Nephron progenitor cell (in vitro differentiated cells): ENCODE data around the gene KDM1A.
A peak's percentile ranks its signal among the peaks of the same experiment; 100 is the strongest.

Experiments used
- DNase-seq: peaks from one replicate; pipeline ENCODE4 v3.0.0; 2021
- H3K27ac Mint-ChIP-seq: 2 replicates; pipeline ENCODE4 v1.8.0; 2021; ENCODE audit warnings: mild to moderate bottlenecking, moderate library complexity, mixed read lengths
- H3K27me3 Mint-ChIP-seq: 2 replicates; pipeline ENCODE4 v1.8.0; 2021; ENCODE audit warnings: mild to moderate bottlenecking, low read depth, mixed read lengths; ENCODE audit not compliant: poor library complexity
- H3K36me3 Mint-ChIP-seq: 2 replicates; pipeline ENCODE4 v1.8.0; 2021; ENCODE audit warnings: low read depth, mixed read lengths
- H3K4me1 Mint-ChIP-seq: 2 replicates; pipeline ENCODE4 v1.8.0; 2021; ENCODE audit warnings: mixed read lengths
- H3K4me3 Mint-ChIP-seq: 2 replicates; pipeline ENCODE4 v1.8.0; 2021; ENCODE audit warnings: mild to moderate bottlenecking, moderate library complexity, mixed read lengths
- H3K9me3 Mint-ChIP-seq: 2 replicates; pipeline ENCODE4 v1.8.0; 2021; ENCODE audit warnings: mild to moderate bottlenecking, moderate library complexity, mixed read lengths
- TF ChIP-seq, protein P1 (sequence below): fragments of 200-600 bp; sonication (generic); IDR thresholded peaks from 2 replicates; pipeline ENCODE4 v1.5.0; 2021; ENCODE audit warnings: antibody characterized with exemption

KDM1A gene

DNA sequence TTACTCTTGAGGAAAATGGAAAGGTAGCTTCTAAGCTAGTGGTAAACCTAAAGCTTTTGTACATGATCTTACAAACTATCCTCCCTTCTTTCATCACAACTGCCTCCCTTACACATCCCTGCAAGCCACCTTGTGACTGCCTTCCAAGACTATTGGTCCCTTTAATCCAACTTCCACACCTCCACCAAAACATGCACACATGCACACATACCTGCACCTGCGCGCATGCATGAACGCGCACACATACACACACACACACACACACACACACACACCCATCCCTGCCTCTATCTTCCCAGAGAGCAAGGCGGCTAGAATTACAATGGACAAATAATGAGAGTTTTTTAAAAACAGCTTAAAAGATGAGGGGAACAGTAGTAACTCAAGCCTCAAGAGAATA lies 91.1 kb downstream of the KDM1A start:
- Mint-ChIP-seq H3K9me3 (no peaks in the 10 kb centered on the region), H3K4me3 (no peak overlapping the region), H3K4me1 (peaks cover 29% of the 10 kb centered on the region), H3K27ac (peak overlapping the region; percentile 31), H3K27me3 (no peaks in the 10 kb centered on the region), H3K36me3 (peaks cover 35% of the 10 kb centered on the region)
- DNase-seq = no peak
- TF ChIP-seq, protein P1, sequence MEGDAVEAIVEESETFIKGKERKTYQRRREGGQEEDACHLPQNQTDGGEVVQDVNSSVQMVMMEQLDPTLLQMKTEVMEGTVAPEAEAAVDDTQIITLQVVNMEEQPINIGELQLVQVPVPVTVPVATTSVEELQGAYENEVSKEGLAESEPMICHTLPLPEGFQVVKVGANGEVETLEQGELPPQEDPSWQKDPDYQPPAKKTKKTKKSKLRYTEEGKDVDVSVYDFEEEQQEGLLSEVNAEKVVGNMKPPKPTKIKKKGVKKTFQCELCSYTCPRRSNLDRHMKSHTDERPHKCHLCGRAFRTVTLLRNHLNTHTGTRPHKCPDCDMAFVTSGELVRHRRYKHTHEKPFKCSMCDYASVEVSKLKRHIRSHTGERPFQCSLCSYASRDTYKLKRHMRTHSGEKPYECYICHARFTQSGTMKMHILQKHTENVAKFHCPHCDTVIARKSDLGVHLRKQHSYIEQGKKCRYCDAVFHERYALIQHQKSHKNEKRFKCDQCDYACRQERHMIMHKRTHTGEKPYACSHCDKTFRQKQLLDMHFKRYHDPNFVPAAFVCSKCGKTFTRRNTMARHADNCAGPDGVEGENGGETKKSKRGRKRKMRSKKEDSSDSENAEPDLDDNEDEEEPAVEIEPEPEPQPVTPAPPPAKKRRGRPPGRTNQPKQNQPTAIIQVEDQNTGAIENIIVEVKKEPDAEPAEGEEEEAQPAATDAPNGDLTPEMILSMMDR = no peak

DNA sequence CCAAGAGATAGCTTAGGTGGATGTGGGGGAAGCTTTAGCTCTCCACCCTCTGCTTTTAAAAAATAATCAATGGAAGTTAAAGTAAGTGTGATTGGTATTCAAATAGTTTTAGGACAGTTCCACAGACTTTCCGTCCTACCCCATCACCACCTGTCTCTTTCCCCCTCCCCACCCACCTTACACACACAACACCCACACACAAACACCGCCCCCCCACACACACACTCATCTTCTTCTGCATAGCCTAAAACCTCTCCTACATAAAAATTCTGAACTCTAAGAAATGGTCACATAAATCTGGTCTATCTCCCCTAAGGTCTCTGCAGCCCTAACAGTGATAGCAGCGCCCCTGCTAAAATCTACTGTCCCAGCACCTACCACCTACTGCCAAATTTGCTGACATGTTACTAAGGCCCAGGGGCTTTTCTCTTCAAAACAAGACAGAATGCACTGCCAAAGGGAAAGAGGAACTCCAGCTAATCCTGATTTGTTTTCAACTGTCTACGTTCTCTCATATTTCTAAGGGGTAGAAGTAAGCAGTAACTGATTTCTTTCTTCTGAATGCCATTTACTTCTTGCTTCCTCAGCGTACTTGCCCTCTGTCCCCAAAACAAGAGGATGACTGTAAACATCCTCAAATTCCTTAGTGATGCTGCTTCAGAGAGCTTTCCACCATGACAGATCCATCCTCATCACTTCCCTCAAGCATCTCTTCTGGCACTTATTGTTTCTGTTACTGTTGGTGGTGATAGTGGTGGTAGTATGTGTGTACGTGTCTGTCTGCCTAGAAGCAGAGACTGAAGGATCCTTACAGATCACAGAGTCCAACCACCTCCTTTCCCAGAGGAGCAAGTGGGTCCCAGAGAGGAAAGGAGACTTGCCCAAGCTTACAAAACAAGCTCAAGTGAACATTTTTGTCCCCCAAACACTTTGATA lies 92.6 kb downstream of the KDM1A start:
- H3K4me1 Mint-ChIP-seq = peaks cover 36% of the 10 kb centered on the region
- peak overlapping the region; percentile 67 for H3K27ac Mint-ChIP-seq
- no peaks in the 10 kb centered on the region for H3K9me3 Mint-ChIP-seq
- H3K4me3 Mint-ChIP-seq = no peak overlapping the region
- H3K36me3 Mint-ChIP-seq = peaks cover 22% of the 10 kb centered on the region
- no peaks in the 10 kb centered on the region for H3K27me3 Mint-ChIP-seq
- no peak for DNase-seq
- TF ChIP-seq, protein P1 = no peak

DNA sequence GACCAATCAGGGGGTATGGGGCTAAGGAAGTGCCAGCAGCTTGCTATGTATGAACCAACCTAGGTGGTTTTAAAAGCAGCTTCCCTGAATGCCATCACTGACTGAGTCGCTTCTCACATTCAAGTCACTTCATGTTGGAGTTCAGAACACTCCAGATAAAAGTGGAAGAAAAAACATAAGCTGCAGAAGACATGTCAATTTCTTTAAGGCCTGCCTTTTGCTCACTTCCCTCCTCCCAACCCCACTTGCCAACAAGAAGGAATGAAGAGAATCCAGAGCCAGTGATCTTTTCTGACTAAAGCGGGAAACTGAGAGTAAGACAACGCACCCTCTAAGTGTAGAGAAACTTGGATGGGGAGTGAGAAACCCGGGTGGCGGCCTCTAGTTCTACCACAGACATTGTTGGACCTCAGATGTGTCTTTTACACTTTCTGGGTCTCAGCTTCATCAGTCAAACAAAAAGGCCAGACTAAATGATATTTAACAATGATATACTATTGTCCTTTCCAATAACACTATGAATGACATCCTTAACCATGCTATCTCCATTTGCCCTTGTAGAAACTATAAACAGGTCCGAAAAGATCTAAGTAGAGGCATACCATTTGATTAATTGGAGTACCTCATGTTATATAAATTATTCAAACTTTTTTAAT lies 95.3 kb downstream of the KDM1A start:
- TF ChIP-seq, protein P1 = no peak
- Mint-ChIP-seq H3K9me3 (no peaks in the 10 kb centered on the region), H3K27me3 (no peaks in the 10 kb centered on the region), H3K27ac (peak overlapping the region; percentile 22), H3K4me3 (no peak overlapping the region), H3K36me3 (no peaks in the 10 kb centered on the region), H3K4me1 (peaks cover 39% of the 10 kb centered on the region)
- no peak for DNase-seq

DNA sequence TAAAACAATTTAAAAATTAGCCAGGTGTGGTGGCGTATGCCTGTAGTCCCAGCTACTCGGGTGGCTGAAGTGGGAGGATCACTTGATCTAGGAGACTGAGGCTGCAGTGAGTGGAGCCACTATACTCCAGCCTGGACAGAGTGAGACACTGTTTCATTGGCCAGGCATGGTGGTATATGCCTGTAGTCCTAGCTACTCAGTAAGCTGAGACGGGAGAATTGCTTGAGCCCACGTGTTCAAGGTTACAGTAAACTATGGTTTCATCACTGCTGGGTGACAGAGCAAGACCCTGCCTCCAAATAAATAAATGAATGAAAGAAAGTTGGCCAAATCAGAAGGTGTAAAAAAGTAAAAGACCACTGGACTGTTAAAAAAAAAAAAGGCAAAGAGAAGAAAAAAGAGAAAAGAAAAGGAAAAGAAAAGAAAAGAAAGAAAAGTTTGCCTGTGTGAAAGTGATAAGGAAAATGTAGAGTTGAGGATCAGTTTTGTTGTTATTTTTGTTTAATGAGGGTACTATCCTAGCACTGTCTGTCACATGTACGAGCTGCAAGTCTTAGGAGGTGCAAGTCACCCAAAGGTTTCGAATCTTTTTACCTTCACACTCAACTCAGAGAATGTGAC lies 97.1 kb downstream of the KDM1A start:
- Mint-ChIP-seq H3K27me3 (no peaks in the 10 kb centered on the region), H3K27ac (no peak overlapping the region), H3K36me3 (no peaks in the 10 kb centered on the region), H3K4me3 (no peak overlapping the region), H3K4me1 (peaks cover 34% of the 10 kb centered on the region), H3K9me3 (no peaks in the 10 kb centered on the region)
- TF ChIP-seq, protein P1 = no peak
- no peak for DNase-seq

DNA sequence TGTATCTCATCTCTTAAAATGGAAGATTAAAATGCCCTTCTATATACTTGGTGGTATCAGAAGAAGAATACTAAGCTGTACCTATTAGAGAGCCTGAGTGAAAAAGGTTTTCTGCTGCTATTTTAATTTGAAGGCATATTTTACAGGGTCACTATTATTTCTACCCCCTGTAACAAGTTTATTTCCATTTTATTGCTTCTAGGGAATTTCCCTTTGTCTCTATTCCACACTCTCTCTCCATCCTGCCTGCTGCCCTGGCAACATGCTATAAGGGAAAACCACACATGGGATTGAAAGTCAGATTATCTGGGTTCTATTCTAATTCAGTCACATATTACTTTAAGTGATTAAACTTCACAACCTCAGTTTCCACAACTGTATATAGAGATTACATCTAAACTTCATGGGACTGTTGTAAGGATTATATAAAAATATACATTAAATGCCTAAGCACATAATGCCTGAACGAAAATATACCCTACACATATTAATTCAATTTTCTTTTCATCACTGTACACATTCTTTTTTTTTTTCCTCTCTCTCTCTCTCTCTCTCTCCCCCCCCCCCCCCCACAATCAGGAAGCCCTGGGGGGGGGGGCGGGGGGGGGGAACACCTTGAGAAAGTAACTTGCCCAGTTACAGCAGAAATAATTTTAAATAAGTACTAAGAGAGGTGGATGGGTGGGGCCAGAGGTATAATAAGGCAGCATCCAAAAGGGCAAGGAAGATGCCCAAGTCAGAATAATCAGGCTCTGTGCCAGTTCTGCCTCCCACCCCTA lies 97.8 kb downstream of the KDM1A start:
- peak overlapping the region; percentile 49 for H3K27ac Mint-ChIP-seq
- TF ChIP-seq, protein P1 = no peak
- no peak overlapping the region for H3K4me3 Mint-ChIP-seq
- DNase-seq = no peak
- H3K9me3 Mint-ChIP-seq = no peaks in the 10 kb centered on the region
- no peaks in the 10 kb centered on the region for H3K36me3 Mint-ChIP-seq
- no peaks in the 10 kb centered on the region for H3K27me3 Mint-ChIP-seq
- H3K4me1 Mint-ChIP-seq = peaks cover 28% of the 10 kb centered on the region
